Tibial nerve (tissue), 4 donors: Measurements from ENCODE around the gene SLC13A2. TPM values are rescaled to one million over a fixed set of nuclear protein-coding genes. Genes with fewer than 3 reads are reported as not detected.
"Not testable (repeated sequence)": the region's sequence is repeated elsewhere in the genome, so short reads cannot be mapped to it uniquely, and the experiment has no call there.

Experiments used
- DNase-seq, 2 donors: peaks; one replicate each; pipeline ENCODE4 v3.0.0-alpha.2; 2019; ENCODE audit warnings: low spot score in 2 of 2
- H3K27ac ChIP-seq, 4 donors: fragments of 200-600 bp; sonication (generic) in 3 of 4; one replicate each; pipeline ENCODE4 v1.5.1; 2017 to 2019; ENCODE audit warnings: mild to moderate bottlenecking in 1 of 4
- H3K27me3 ChIP-seq, 2 donors: fragments of 200-600 bp; sonication (generic) in 1 of 2; one replicate each; pipeline versions ENCODE4 v1.5.1 to v1.6.0; 2017 to 2019
- H3K36me3 ChIP-seq, 3 donors: fragments of 200-600 bp; sonication (generic); one replicate each; pipeline ENCODE4 v1.5.1; 2018 to 2019
- H3K4me1 ChIP-seq, 4 donors: fragments of 200-600 bp; sonication (generic) in 3 of 4; one replicate each; pipeline ENCODE4 v1.5.1; 2017 to 2019
- H3K4me3 ChIP-seq, 4 donors: fragments of 200-600 bp; sonication (generic) in 3 of 4; one replicate each; pipeline ENCODE4 v1.5.1; 2017 to 2019; ENCODE audit warnings: mild to moderate bottlenecking in 1 of 4, moderate library complexity in 1 of 4
- H3K9me3 ChIP-seq, 4 donors: fragments of 200-600 bp; sonication (generic) in 3 of 4; one replicate each; pipeline ENCODE4 v1.5.1; 2017 to 2019
- CTCF ChIP-seq, 5 experiments: fragments of 200-600 bp in 3 of 5; fragments of 450-650 bp in 2 of 5; sonication (generic) in 3 of 5; IDR thresholded peaks; one replicate each; pipeline ENCODE4 v1.5.1; 2016 to 2019; ENCODE audit warnings: antibody characterized with exemption in 5 of 5, mild to moderate bottlenecking in 3 of 5, moderate library complexity in 2 of 5
- EP300 ChIP-seq, 2 donors: sonication (generic); formaldehyde crosslinking; IDR thresholded peaks; one replicate each; pipeline ENCODE4 v1.6.1; 2017; ENCODE audit warnings: antibody characterized with exemption in 2 of 2, mild to moderate bottlenecking in 1 of 2
- POLR2A ChIP-seq, 2 donors: fragments of 450-650 bp; IDR thresholded peaks; one replicate each; pipeline ENCODE4 v1.6.1; 2017; ENCODE audit warnings: antibody characterized with exemption in 2 of 2, mild to moderate bottlenecking in 2 of 2, moderate library complexity in 2 of 2
- WGBS, 2 donors: methylation state at CpG; one replicate each; pipeline ENCODE4 v1.1.5; 2018; 5-methylcytosine and 5-hydroxymethylcytosine counted together
- total RNA-seq, 4 donors: library from RNA; depleted of rRNA; stranded (reverse); fragments of >200 nt; gene quantifications; one replicate each; pipeline ENCODE4 v1.1.0, GENCODE V29; 2016

SLC13A2 gene
- total RNA-seq, 4 donors from 2014 or later = not detected

GRCh38 chr17:28467456-28468025 lies 5.9 kb upstream of the SLC13A2 start:
- Histone ChIP-seq H3K9me3 (no peaks in the 10 kb centered on the region), H3K27ac (no peak overlapping the region), H3K4me3 (no peak overlapping the region), H3K27me3 (peaks cover 0 to 8% of the 10 kb centered on the region in 2 donors), H3K36me3 (no peaks in the 10 kb centered on the region), H3K4me1 (no peaks in the 10 kb centered on the region)
- no peak for DNase-seq
- 70 to 75% methylated on average over 17 of the region's 17 CpGs for WGBS, 2 donors
- no peak for TF ChIP-seq EP300 (IDR thresholded peaks at IDR 0.05)
- TF ChIP-seq CTCF (IDR thresholded peaks at IDR 0.05) = no peak
- TF ChIP-seq POLR2A (IDR thresholded peaks at IDR 0.05) = no peak

GRCh38 chr17:28468033-28468735 lies 5.3 kb upstream of the SLC13A2 start:
- 72 to 76% methylated on average over 19 to 20 of the region's 20 CpGs for WGBS, 2 donors
- not testable (repeated sequence) for H3K27ac ChIP-seq, H3K27me3 ChIP-seq, H3K4me3 ChIP-seq, DNase-seq, H3K4me1 ChIP-seq, H3K36me3 ChIP-seq, H3K9me3 ChIP-seq

- Histone ChIP-seq H3K36me3 (no peaks in the 10 kb centered on the region), H3K4me1 (no peaks in the 10 kb centered on the region), H3K9me3 (no peaks in the 10 kb centered on the region), H3K27me3 (peaks cover 0 to 8% of the 10 kb centered on the region in 2 donors), H3K4me3 (no peak overlapping the region), H3K27ac (no peak overlapping the region)
- no peak for TF ChIP-seq EP300 (IDR thresholded peaks at IDR 0.05)
- no peak for TF ChIP-seq CTCF (IDR thresholded peaks at IDR 0.05)
- no peak for TF ChIP-seq POLR2A (IDR thresholded peaks at IDR 0.05)
- DNase-seq = no peak
Observed at GRCh38 chr17:28468781-28469180, 4.7 kb upstream of the SLC13A2 start.

GRCh38 chr17:28469376-28469775 lies 4.1 kb upstream of the SLC13A2 start:
- TF ChIP-seq EP300 (IDR thresholded peaks at IDR 0.05) (no peak), POLR2A (IDR thresholded peaks at IDR 0.05) (no peak), CTCF (IDR thresholded peaks at IDR 0.05) (no peak)
- no peak for DNase-seq
- H3K9me3 ChIP-seq = no peaks in the 10 kb centered on the region
- no peaks in the 10 kb centered on the region for H3K36me3 ChIP-seq
- H3K27me3 ChIP-seq = peaks cover 0 to 4% of the 10 kb centered on the region in 2 donors
- H3K4me1 ChIP-seq = no peaks in the 10 kb centered on the region
- no peak overlapping the region for H3K27ac ChIP-seq
- H3K4me3 ChIP-seq = no peak overlapping the region
- 75 to 79% methylated on average over 8 of the region's 8 CpGs for WGBS, 2 donors

DNA sequence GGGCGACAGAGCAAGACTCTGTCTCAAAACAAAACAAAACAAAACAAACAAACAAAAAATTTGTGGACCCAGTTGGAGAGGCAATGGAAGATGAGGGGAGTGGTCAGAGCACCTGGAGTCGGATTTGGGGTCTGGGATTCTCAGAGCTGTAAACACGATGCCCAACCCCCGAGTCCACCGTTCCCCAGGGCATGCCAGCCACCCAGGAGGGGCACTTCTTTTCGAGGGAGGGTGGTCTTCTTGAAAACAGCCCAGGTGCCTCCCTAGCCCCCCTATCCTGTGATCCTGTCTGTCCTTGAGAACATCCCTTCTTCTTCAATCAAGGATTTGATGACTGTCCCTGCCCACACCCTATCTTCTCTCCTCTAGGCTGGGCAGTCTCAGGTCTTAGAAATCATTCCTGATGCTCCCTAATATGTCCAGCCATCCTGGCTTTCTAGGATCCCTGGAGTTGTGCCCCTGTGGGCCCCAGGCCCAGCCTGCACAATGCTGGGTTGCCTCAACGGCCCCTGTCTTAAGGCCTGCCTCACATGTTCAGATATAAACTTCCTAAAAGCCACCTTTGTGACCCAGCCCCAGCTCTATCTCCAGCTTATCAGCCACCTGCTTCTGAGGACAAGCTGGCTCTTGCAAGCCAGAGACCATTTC lies 3.1 kb upstream of the SLC13A2 start:
- Histone ChIP-seq H3K27me3 (no peaks in the 10 kb centered on the region), H3K4me3 (no peak overlapping the region), H3K9me3 (no peaks in the 10 kb centered on the region), H3K27ac (no peak overlapping the region), H3K36me3 (no peaks in the 10 kb centered on the region), H3K4me1 (no peaks in the 10 kb centered on the region)
- no peak for TF ChIP-seq POLR2A (IDR thresholded peaks at IDR 0.05)
- no peak for TF ChIP-seq EP300 (IDR thresholded peaks at IDR 0.05)
- no peak for TF ChIP-seq CTCF (IDR thresholded peaks at IDR 0.05)
- 69 to 77% methylated on average over 7 of the region's 7 CpGs for WGBS, 2 donors
- DNase-seq = no peak
